RPMI8226 (cell line): ENCODE data around the gene ZNF569.
"Not testable (repeated sequence)": the region's sequence is repeated elsewhere in the genome, so short reads cannot be mapped to it uniquely, and the experiment has no call there.

Source experiments
- DNase-seq: peaks from one replicate; pipeline ENCODE4 v3.0.0-alpha.2; 2015

The ZNF569 gene

GRCh38 chr19:37466798-37467607 lies at the start of gene ZNF569:
TSS of gene ZNF569 (minus strand) at chr19:37467444. CDS start at chr19:37444921, 22,523 bp downstream.
- peak; percentile 88 for DNase-seq

GRCh38 chr19:37513397-37513796 lies 46.2 kb upstream of the ZNF569 start:
- DNase-seq = no peak

GRCh38 chr19:37511821-37512220 lies 44.6 kb upstream of the ZNF569 start:
- DNase-seq = no peak

- no peak for DNase-seq
Observed at GRCh38 chr19:37511186-37511585, 43.9 kb upstream of the ZNF569 start.

GRCh38 chr19:37507167-37507464 lies 39.9 kb upstream of the ZNF569 start:
- DNase-seq = no peak

- peak; percentile 63 for DNase-seq
Observed at GRCh38 chr19:37506387-37507166, 39.3 kb upstream of the ZNF569 start, which contains the start of gene ZNF793. TSS of gene ZNF793 (plus strand) at chr19:37506939. CDS start at chr19:37523440, 16,501 bp downstream.

GRCh38 chr19:37505958-37506386 lies 38.7 kb upstream of the ZNF569 start:
- DNase-seq = no peak

GRCh38 chr19:37492213-37492612 lies 25.0 kb upstream of the ZNF569 start:
- no peak for DNase-seq

GRCh38 chr19:37484406-37485168 lies 17.3 kb upstream of the ZNF569 start:
- no peak for DNase-seq

GRCh38 chr19:37472165-37472564 lies 4.9 kb upstream of the ZNF569 start:
- DNase-seq = no peak

- no peak for DNase-seq
Observed at GRCh38 chr19:37470216-37470615, 3.0 kb upstream of the ZNF569 start.

- peak; percentile 86 for DNase-seq
Observed at GRCh38 chr19:37468961-37469777, 1.9 kb upstream of the ZNF569 start, which contains the start of gene ZNF570. TSS of gene ZNF570 (plus strand) at chr19:37469356. CDS start at chr19:37470355, 999 bp downstream.

- DNase-seq = no peak
Observed at GRCh38 chr19:37467608-37468090, 405 bp upstream of the ZNF569 start.

GRCh38 chr19:37466277-37466797 lies 907 bp downstream of the ZNF569 start:
- no peak for DNase-seq

GRCh38 chr19:37452500-37453245 lies 14.6 kb downstream of the ZNF569 start:
- no peak for DNase-seq

GRCh38 chr19:37413313-37414084 lies 53.7 kb downstream of the ZNF569 start:
- DNase-seq = no peak

GRCh38 chr19:37412700-37413099 lies 54.5 kb downstream of the ZNF569 start:
- DNase-seq = no peak

- DNase-seq = not testable (repeated sequence)
Observed at GRCh38 chr19:37406140-37406846, 61.0 kb downstream of the ZNF569 start.

GRCh38 chr19:37403403-37403802 lies 63.8 kb downstream of the ZNF569 start:
- DNase-seq = no peak

- no peak for DNase-seq
Observed at GRCh38 chr19:37401078-37401477, 66.2 kb downstream of the ZNF569 start.
